ENCODE measurements around the gene NSUN3. TPM values are rescaled to one million over a fixed set of nuclear protein-coding genes. Genes with fewer than 3 reads are reported as not detected.

The NSUN3 gene
- total and polyA plus RNA-seq, 10 of the 15 experiments (the other 5 are each of a cell fraction or from before 2014, with no cell fraction given), result 9.1 to 20.3 (median 11.7) TPM

GRCh38 chr3:94167346-94167745, 104.5 kb downstream of the NSUN3 start:
- Histone ChIP-seq H3K79me2 (ENCODE audit: control insufficient read depth, insufficient read depth, low read length) (no peaks in the 10 kb centered on the region), H3K4me1 (ENCODE audit: control insufficient read depth, insufficient read depth, low read length) (no peaks in the 10 kb centered on the region), H3K9ac (ENCODE audit: control insufficient read depth, insufficient read depth, low read length) (no peak overlapping the region), H4K20me1 (ENCODE audit: control insufficient read depth, insufficient read depth) (no peaks in the 10 kb centered on the region), H3K9me3 (replicated peaks; ENCODE audit: control insufficient read depth, insufficient read depth, low read length) (no peaks in the 10 kb centered on the region), H3K36me3 (ENCODE audit: control insufficient read depth in 2 of 2, insufficient read depth in 2 of 2, low read length in 1 of 2) (no peaks in the 10 kb centered on the region), H3K27ac (ENCODE audit: control insufficient read depth, insufficient read depth) (no peak overlapping the region), H3K4me3 (no peak overlapping the region), H3K4me2 (ENCODE audit: control insufficient read depth, insufficient read depth) (no peak overlapping the region), H3K27me3 (replicated peaks in 1 of 2; ENCODE audit: control insufficient read depth in 2 of 2, insufficient read depth in 2 of 2, low read length in 1 of 2) (no peaks in the 10 kb centered on the region), H2AFZ (ENCODE audit: control insufficient read depth, low read depth, low read length) (no peak overlapping the region)
- SMC1A ChIA-PET (ENCODE audit: uncharacterized antibody, unreplicated experiment), result interaction anchor here (1.0 to 1.1 kb wide), 2 partner anchors 9 to 38 kb away, joined by 3 to 7 read pairs; no protein-coding TSS in a partner anchor
- TF ChIP-seq PAX8 (IDR thresholded peaks at IDR 0.05), result no peak
- TF ChIP-seq ETV6 (conservative IDR thresholded peaks at IDR 0.05 in 1 of 2, IDR thresholded peaks at IDR 0.05 in 1 of 2; ENCODE audit: borderline replicate concordance in 1 of 2, low read depth in 1 of 2), result no peak
- no peak for TF ChIP-seq ZBTB33 (IDR thresholded peaks at IDR 0.05)
- no peak for TF ChIP-seq CEBPB (IDR thresholded peaks at IDR 0.05; ENCODE audit: borderline replicate concordance in 1 of 2, low read depth in 2 of 2, low read length in 2 of 2)
- no peak for TF ChIP-seq MEF2B (IDR thresholded peaks at IDR 0.05; ENCODE audit: partially characterized antibody, poor library complexity, severe bottlenecking)
- POLR2A ChIA-PET, result interaction anchor here (0.7 to 1.2 kb wide), 3 partner anchors 9 to 96 kb away, joined by 3 to 4 read pairs (median 3); no protein-coding TSS in a partner anchor
- in situ Hi-C loops (cut with MboI) (no loop called here), intact Hi-C loops (cut with micrococcal nuclease; ENCODE audit: unreplicated experiment) (no loop called here)
- CTCF ChIA-PET, result no interaction called here
- ATAC-seq (no peak), FAIRE-seq (no peak), DNase-seq (ENCODE audit: low read depth, low spot score) (no peak)
- WGBS (ENCODE audit: insufficient coverage, insufficient replicate concordance, low lambda C conversion rate, missing lambda C conversion rate), result 41% methylated on average over 2 of the region's 2 CpGs
- BruUV-seq (replicated peaks), result no TSS peak
- RAD21 ChIA-PET (ENCODE audit: unreplicated experiment), result interaction anchor here (1.2 kb wide), 1 partner anchor 65 kb away, joined by 5 read pairs; no protein-coding TSS in a partner anchor
